Activated CD4-positive, CD25-positive, alpha-beta regulatory T cell treated with anti-CD3 and anti-CD28 coated beads, Interleukin-2, amount 50 U/mL, for 16 hours (primary cell): ENCODE data around the gene CLMP.
"Not testable (repeated sequence)": the region's sequence is repeated elsewhere in the genome, so short reads cannot be mapped to it uniquely, and the experiment has no call there.

Source experiments
- DNase-seq: peaks from one replicate; pipeline ENCODE4 v3.0.0-alpha.2; 2020; ENCODE audit warnings: low read depth, low spot score

Gene CLMP

GRCh38 chr11:123135863-123136446 is 59.1 kb downstream of the CLMP start:
- DNase-seq = no peak

DNA sequence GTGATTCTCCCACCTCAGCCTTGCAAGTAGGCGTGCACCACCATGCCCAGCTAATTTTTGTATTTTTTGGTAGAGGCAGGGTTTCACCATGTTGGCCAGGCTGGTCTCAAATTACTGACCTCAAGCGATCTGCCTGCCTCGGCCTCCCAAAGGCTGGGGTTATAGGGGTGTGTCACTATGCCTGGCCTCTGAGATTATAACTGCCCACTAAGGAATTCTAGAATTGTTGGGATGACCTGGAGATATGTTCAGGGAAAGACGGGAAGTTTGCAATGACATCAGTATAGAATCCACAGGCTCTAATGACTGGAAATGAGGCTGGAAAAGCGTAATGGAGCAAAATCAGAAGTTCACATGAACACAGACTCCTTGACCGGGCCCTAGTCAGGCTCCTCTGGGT is 62.2 kb downstream of the CLMP start:
- DNase-seq = no peak

DNA sequence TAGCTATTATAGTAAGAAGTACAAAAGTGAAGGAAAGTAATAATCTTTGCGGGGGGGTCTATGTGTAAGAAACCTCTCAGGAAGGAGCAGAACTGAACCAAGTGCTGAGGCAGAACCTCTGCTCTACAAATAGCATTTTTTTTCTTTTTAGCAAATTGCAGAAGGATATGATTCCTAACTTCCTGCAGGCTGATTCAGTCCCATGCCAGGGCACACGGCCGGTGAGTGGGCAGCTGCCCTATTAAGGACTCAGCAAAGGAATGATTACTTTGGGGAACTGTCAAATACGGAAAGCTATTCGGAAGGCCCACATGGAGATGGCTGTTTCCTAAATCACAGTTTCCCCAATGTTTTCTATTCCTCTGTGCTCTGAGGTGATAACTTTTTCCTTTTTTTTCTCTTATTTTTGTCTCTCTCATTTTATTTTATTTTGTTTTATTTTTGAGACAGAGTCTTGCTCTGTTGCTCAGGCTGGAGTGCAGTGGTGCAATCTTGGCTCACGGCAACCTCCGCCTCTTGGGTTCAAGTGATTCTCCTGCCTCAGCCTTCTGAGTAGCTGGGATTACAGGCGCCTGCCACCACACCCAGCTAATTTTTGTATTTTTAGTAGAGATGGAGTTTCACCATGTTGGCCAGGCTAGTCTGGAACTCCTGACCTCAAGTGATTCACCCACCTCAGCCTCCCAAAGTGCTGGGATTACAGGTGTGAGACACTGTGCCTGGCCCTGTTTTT is 62.8 kb downstream of the CLMP start:
- not testable (repeated sequence) for DNase-seq

- DNase-seq = no peak
Measured at GRCh38 chr11:123129920-123130319, 65.1 kb downstream of the CLMP start.

DNA sequence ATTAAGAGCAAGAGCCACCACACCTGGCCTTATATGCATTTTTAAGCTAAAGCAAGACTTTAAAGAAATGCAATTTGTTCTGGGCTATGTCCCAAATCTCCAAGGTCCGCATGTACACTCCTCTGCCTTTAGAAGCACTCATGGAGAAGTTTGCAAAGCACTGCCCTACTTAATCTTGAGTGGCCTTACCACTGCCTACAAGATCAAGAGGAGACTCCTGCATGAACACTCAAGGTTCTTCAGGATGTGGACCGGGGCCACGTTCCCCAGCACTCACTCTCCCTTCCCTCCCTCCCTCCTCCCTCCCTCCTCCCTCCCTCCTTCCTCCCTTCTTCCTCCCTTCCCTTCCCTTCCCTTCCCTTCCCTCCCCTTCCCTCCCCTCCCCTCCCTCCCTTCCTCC is 69.9 kb downstream of the CLMP start:
- DNase-seq = no peak

DNA sequence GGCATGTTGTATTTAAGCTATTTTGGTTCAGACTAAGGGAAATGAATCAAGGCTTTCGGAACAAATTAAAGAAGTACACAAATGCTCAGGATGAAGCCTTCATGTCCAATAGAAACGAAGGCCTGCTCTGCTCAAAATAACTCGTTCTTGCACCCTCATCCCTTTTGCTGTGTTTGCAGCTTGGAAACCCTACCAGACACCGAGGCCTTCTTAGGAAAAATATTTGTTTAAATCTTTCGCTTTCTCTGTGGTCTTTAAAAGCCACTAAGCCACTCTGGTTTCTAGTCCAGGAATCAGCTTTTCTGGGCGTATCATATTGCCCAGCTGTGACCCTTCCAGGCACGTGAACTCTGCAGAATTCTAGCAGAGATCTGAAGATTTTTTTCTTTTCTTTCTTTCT is 72.2 kb downstream of the CLMP start:
- no peak for DNase-seq

- no peak for DNase-seq
Measured at GRCh38 chr11:123122341-123122740, 72.7 kb downstream of the CLMP start.

DNA sequence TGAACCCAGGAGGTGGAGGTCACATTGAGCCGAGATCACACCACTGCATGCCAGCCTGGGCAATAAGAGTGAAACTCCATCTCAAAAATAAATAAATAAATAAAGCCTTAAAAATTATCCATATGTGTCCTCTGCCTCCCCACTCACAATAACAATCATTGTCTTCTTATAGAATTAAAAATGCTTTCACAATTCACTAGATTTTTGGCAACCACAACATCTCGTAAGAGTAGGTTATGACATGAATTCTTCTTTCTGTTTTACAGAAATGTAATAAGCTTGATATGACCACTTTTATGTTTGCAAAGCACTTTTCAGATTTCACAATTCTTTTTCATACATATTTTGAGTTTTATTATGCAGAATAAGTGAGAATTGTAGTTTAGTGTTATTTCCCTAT is 78.6 kb downstream of the CLMP start:
- no peak for DNase-seq

DNA sequence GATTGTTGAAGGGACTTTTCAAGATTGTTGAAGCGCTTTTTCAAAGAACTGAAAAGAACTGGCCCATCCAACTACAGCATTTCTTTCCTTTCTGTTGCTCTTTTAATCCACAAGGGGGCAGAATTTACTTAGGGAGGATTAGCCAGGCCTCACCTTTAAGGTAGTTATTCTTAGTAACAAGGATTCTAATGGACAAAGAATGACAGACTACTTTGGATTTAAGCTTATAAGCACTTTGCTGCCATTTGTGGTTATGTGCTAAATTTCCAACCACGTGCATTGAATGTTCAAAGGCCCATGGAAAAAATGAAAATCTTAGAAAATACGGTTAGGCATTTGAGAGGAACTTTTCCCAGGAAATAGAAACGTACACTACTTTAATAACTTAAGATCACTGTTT is 83.6 kb downstream of the CLMP start:
- no peak for DNase-seq

- no peak for DNase-seq
Measured at GRCh38 chr11:123110397-123110796, 84.7 kb downstream of the CLMP start.

DNA sequence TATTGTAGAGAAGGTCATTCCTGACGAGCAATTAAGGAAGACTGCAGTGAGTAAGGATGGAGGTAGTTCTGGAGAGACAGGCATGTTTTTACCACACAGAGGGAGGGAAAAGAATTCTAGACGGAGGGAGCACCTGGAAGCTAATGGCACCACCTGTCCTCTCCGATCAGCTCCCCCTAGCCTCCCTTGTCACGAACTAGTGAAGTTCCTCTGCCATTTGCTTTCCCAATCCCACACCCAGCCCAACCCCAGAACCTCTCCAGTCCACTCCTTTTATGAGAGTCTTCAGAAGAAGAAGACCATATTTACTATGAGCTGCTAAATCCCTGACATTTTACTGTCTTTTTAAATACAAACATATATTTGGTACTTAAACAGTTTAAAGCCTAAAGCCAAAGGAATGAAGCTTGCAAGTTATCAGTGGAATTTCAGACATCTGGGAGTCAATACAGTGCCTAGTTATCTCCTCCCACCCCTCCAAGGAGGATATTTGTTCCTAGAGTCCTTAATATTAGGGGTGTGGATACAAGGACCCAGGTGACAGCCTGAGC is 87.0 kb downstream of the CLMP start:
- DNase-seq = no peak

DNA sequence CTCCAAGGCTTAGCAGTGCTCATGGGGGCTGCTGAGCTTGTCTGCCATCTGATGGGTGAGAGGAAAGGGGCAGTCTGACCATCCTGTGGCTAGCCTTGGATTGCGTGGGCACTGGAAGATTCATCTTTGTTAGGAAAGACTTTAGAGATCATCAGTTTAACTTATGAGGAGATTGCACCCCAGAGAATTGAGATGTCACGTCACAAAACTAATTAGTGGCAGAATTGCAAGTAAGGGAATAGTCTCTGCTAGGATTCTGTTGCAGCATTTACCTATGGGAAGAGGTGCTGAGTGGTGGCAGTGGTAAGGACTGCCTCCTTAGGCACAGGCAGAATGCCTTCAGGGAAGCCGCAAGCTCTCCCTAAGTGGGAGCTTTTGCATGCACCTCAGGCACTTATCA is 90.4 kb downstream of the CLMP start:
- DNase-seq = no peak

DNA sequence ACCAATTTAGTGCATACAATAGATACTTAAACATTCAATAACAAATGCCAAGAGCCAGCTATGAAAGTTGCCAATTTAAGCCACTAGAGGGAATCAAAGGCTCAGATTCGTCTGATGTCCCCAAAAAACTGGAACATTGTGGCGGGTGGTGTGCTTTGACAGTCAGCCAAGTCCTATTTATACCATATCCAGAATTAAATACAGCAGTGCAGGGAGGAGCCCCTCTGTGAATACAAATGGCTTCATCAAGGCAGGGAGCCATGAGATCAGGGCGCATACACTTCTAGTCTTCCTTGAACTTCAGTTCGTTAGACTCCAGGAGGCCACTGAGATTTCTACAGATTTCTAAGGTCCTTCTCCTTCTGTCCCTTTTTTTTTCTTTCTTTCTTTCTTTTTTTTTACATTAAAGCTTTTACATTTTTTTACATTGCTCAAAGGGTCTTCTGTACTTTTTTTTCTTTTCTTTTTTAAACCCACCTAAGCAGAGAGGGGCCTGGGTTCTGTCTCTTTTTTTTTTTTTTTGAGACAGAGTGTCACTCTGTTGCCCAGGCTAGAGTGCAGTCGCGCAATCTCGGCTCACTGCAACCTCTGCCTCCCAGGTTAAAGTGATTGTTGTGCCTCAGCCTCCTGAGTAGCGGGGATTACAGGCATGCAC is 91.6 kb downstream of the CLMP start:
- DNase-seq = no peak

DNA sequence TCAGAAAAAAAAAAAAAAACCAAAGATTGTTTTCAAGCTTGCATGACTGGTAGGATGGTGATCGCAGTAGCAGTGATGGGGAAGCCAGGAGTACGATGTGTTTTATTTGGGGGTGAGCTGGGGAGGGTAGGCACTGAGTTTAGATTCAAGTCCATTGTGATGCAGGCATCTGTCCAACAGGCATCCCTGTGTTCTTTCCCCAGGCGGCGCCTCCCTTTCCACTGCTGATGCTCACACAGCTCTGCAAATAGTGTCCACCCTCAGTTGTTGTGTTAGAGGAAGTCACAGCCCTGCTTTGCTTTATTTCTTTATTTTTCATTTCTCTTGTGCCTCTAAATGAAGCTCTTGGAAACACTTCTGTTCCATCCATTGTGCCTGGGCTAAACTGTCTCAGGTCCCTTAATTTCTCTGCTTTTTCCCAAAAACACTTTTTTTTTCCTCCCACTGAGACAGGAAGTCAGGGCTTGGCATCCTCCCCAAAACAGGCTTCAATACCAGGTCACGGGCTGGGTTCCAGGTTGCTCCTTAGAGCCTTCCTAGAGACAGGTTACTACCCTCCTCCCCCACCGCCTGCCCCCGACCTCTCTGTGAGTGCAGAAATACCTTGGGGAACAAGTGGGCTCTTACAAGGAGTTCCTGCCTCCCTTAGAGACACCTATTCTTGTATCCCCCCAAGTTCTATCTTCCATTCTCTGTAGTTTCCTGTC is 94.5 kb downstream of the CLMP start:
- no peak for DNase-seq

DNA sequence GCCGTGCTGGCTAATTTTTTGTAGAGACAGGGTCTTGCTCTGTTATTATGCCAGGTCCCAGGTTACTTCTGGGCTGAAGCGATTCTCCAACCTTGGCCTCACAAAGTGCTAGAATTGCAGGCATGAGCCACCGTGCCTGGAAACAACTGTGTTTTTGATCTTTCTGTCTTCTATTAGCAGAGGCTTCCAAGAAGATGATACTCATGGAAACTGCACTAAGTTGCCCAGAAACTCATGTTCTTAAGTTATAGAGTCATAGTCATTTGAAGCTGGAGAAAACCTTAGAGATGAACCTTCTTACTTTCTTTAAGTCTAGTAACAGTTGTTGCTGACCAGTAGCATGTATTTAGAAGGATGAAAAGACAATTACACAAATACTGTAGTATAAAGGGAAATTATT is 96.1 kb downstream of the CLMP start:
- DNase-seq = no peak

DNA sequence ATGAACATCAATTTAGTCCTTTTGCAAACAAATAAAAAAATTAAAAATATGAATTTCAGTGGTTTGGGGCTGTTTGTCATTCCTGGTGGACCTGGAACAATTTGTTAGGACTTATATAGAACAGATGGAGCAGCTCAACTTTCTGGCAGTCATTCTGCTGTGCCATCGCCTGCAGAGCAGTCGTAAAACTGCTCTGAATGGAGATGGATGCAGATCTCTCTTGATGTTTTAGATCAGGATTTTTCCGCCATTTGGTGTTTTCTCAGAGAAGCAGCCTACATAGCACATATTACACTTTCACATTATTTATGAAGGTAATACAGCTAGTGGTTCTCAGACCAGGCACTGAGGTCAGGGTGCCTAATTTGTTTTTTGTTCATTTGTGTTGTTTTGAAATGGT is 101.3 kb downstream of the CLMP start:
- no peak for DNase-seq

DNA sequence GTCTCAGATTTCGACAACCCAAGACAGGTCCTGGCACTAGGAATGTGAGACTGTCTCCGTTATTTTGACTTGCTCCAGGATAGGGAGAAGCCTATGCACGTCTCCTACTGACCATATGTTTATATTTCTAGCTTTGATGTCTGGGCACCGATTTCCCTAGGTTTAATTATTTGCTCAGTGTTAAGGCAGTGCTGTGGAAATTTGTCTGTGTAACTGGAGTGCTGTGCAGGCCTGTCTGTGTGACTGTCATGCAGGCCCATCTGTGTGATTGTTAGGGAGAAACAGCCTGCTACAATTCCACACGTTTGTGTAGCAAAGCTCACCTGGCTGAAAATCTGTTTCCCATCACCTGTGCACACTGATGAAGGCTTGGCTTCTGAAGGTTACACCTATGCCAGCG is 103.5 kb downstream of the CLMP start:
- DNase-seq = no peak

DNA sequence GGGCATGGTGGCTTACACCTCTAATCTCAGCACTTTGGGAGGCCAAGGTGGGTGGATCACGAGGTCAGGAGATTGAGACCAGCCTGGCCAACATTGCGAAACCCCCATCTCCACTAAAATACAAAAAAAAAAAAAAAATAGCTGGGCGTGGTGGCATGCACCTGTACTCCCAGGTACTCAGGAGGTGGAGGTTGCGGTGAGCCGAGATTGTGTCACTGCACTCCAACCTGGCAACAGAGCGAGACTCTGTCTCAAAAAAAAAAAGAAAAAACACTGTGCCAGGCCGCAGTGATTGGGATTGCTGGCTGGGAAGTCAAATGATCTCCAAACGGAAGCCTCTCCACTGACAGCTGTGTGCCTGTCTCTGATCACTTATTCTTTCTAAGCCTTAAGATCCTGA is 104.9 kb downstream of the CLMP start:
- DNase-seq = not testable (repeated sequence)

- not testable (repeated sequence) for DNase-seq
Measured at GRCh38 chr11:123088896-123089295, 106.2 kb downstream of the CLMP start.

DNA sequence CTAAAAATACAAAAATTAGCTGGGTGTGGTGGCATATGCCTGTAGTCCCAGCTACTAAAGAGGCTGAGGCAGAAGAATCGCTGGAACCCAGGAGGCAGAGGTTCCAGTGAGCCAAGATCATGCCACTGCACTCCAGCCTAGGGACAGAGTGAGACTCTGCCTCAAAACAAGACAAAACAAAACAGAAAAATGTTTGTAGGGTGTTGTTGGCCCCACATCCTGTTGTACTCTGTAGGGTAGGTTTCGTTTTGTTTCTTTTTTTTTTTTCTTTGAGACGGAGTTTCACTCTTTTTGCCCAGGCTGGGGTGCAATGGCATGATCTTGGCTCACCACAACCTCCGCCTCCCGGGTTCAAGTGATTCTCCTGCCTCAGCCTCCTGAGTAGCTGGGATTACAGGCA is 107.4 kb downstream of the CLMP start:
- DNase-seq = not testable (repeated sequence)

- DNase-seq = no peak
Measured at GRCh38 chr11:123086305-123086704, 108.7 kb downstream of the CLMP start.

- no peak for DNase-seq
Measured at GRCh38 chr11:123085497-123085896, 109.6 kb downstream of the CLMP start.
